PFSK-1 (cell line): ENCODE measurements around the gene ANKH.

Source experiments
- POLR2AphosphoS5 ChIP-seq: IDR thresholded peaks from 2 replicates; pipeline ENCODE4 v1.6.1; 2012; ENCODE audit warnings: low read depth, mild to moderate bottlenecking, control low read depth, low read length, moderate library complexity
- SIN3A ChIP-seq: IDR thresholded peaks from 2 replicates; pipeline ENCODE4 v1.6.1; 2012; ENCODE audit warnings: mild to moderate bottlenecking, low read length, moderate library complexity, borderline replicate concordance; ENCODE audit not compliant: insufficient read depth
- TAF1 ChIP-seq: IDR thresholded peaks from 2 replicates; pipeline ENCODE4 v1.6.1; 2012; ENCODE audit warnings: low read length, control low read depth, borderline replicate concordance; ENCODE audit not compliant: insufficient read depth

DNA sequence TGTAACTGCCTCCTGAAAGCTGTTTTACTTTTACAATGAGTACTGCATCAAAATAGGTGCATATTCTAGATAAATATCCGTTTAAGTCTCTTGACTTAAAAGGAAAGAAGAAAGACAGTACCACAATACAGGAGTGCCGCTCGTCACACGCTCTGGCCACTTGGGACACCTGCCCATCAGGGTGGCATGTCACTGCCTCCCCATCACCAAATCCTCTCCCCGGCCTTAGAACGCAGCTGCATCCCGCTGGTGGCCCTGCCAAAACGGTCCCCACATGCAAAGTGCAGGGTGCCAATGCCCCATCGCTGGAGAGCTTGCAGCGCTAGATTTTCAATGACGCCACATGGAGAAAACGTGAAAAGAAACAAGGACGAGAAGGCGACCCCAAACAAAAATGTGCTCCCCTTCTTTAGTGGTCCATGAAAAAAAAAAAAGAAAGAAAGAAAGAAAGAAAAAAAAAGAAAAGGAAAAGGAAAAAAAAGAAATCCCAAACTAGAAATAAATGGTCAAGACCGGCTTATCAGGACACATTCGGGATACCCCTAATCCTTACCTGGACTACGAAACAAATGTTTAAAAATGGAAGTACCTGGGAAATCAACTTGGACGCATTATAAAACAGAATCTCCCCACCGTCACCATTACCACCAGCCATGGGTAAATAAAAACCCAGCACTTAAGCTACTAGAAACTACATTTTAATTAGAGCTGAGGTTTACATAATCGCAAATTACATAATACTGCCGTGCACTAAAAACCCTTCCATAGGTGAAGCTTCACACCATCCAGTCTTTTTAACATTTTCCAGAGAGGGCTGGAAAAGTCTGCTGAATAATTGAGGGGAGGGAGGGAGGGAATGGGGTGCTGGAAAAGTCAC, 1.0 kb downstream of the ANKH start:
- TF ChIP-seq POLR2AphosphoS5 = no peak
- TF ChIP-seq SIN3A = no peak; the same call in 1 of the 2 replicates
- TF ChIP-seq TAF1 = no peak
